GM18511 (cell line): ENCODE data around the gene GJA8.
"Not testable (repeated sequence)": the region's sequence is repeated elsewhere in the genome, so short reads cannot be mapped to it uniquely, and the experiment has no call there.

ENCODE experiments used
- ATAC-seq: cut with Tn5 transposase; IDR thresholded peaks from one replicate; pipeline ENCODE4 v1.9.1; 2021; ENCODE audit warnings: mild to moderate bottlenecking, moderate library complexity; ENCODE audit not compliant: unreplicated experiment

GJA8 gene

DNA sequence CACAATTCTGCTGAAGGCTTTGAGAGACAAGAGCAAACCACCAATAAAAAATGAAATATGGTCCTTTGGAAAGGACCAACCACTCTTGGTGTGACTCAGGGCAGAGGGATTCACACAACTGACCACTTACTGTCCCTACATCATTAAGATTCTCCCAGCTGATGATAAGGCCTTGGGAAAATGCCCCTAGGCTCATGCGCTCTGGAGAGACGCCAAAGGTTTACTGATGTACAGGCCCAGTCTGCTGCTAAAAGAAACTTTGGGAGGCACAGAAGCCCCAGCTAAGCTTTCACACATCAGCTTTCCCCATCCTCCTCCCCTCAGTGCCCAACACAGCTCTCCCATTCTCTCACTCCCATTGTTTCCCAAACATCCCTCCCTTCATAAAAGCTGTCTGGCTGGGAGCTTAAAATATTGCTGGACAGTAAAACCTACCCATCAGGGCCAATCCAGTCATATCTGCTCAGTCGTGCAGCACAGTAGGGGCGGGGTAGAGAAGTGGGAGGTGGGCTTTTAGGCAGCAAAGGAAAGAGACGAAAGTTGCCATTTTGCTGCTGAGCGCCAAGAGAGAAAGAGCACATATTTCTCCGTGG lies at the start of gene GJA8:
Gene GJA8 (plus strand): TSS at position 543 of the 593 bp plus-strand sequence. CDS start 5,161 bp downstream, outside the sequence.
- ATAC-seq: no peak

DNA sequence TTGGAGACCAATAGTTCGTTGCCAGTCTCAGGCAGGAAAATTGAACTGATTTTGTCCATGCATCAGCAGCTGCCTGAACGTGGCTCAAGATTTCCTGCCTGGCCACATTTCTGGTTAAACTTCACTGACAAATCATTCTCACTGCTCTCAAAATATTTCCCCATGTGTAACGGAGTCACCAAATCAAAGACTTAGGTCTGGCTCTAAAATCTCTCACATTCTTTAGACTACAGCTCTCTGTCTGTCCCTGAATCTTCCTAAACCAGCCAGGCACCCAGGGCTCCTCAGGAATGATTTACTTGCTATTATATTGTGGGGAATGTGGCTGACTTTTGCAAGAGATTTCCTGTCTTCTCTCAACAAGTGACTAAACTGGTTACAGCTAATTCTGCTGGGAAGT lies 49.2 kb upstream of the GJA8 start:
- ATAC-seq: no peak

DNA sequence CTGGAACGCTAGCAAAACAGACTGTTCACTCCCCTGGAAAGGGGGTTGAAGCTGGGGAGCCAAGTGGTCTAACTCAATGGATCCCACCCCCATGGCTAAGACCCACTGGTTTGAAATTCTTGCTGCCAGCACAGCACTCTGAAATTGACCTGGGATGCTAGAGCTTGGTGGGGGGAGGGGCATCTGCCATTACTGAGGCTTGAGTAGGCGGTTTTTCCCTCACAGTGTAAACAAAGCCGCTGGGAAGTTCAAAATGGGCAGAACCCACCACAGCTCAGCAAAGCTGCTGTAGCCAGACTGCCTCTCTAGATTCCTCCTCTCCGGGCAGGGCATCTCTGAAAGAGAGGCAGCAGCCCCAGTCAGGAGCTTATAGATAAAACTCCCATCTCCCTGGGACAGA lies 47.6 kb upstream of the GJA8 start:
- ATAC-seq: not testable (repeated sequence)

DNA sequence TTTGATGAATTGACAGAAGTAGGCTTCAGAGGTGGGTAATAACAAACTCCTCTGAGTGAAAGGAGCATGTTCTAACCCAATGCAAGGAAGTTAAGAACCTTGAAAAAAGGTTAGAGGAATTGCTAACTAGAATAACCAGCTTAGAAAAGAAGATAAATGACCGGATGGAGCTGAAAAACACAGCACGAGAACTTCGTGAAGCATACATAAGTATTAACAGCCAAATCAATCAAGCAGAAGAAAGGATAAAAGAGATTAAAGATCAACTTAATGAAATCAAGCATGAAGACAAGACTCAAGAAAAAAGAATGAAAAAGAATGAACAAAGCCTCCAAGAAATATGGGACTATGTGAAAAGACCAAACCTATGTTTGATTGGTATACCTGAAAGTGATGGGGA lies 46.6 kb upstream of the GJA8 start:
- not testable (repeated sequence) for ATAC-seq

DNA sequence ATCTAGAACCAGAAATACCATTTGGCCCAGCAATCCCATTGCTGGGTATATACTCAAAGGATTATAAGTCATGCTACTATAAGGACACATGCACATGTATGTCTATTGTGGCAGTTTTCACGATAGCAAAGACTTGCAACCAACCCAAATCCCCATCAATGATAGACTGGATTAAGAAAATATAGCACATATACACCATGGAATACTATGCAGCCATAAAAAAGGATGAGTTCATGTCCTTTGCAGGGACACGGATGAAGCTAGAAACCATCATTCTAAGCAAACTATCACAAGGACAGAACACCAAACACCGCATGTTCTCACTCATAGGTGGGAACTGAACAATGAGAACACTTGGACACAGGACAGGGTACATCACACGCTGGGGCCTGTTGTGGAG lies 35.4 kb upstream of the GJA8 start:
- ATAC-seq: not testable (repeated sequence)

DNA sequence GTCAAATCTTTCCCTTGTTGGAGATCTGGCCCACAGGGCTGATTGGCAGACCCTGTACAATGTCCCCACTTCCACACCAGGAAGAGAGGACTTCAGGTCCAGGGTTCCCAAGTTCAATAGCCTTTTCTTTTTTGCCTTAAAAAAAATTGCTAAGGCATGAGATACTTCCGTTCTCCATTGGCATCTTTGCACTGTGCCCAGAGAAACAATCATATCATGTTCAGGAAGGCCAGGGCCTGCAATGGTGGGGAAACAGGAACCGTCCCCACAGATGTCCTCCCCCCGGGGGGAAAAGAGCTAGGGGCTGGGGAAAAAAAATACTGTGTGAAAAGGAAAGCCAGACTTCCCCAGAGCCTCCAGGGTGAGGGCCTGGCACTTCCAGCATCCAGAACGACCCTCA lies 24.6 kb upstream of the GJA8 start:
- ATAC-seq: no peak

DNA sequence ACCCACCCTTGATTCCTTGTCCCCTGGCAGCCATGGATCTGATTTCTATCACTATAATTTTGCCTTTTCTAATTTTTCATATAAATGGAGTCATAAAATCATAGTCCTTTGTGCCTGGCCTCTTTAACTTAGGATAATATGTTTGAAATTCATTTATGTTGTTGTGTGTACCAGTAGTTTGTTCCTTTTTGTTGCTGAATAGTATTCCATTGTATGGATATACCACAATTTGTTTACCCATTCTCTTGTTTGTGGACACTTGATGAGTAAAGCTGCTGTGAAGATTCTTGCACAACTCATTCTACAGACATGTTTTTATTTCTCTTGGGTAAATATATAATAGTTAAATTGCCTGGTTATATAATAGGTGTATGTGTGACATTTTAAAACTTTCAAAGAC lies 22.7 kb upstream of the GJA8 start:
- no peak for ATAC-seq

DNA sequence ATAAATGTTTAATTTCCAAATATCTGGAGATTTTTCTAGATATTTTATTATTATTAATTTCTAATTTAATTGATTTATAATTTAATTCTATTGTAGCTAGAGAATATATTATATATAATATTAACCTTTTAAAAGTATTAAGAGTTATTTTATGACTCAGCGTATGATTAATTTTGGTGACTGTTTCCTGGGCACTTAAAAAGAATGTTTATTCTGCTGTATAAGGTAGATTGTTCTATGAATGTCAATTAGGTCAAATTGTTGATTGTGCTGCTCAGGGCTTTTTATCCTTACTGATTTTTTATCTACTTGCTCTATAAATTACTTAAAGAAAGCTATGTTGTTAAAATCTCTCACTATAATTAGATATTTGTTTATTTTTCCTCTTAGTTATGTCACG lies 20.1 kb upstream of the GJA8 start:
- no peak for ATAC-seq

DNA sequence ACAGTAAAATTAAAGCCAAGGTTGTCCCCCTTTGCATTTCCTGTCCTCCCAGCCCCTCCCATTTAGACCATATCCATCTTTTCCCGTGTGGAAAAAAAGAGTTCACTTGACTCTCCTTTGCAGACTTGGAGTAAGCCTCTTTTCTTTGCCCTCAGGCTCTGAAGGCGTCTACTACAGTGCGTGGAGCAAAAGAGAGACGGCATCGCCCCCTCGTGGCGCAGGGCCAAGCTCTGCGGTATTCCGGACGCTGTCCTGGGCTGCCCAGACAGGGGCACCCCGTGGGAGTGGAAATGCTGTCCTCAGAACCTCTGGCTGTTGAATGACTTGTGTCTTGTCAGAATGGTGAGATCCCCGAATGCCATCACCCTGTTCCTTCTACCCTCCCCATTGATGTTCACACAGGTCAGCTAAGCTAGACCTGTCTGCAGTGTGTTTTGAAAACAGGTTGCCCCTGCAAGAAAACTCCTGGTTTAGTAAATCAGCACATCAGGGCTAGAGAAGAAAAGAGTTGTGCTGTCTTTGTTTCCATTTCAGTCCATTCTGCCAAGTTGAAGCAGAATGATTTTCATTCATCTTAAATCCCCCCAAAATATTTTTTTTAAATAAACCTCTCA lies 12.3 kb upstream of the GJA8 start:
- ATAC-seq: peak; percentile 62

DNA sequence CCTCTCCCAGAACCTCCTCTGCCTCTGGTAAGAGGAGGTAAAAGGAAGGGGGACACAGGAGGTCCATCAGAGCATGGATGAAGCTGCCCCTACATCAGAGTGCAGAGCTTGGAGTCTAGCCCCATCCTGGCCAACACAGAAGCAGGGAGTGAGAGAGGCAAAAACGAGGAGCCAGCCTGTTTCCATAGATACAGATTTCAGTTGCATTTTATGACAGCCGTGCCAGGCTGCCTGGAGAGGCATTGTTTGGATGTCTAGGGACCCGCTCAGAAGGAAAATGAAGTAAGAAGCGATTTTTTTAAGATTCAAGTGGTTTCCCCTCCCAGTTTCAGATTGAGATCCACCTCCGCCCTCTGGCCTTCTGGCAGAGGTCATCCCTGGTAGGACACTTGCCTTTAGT lies 11.5 kb upstream of the GJA8 start:
- no peak for ATAC-seq

DNA sequence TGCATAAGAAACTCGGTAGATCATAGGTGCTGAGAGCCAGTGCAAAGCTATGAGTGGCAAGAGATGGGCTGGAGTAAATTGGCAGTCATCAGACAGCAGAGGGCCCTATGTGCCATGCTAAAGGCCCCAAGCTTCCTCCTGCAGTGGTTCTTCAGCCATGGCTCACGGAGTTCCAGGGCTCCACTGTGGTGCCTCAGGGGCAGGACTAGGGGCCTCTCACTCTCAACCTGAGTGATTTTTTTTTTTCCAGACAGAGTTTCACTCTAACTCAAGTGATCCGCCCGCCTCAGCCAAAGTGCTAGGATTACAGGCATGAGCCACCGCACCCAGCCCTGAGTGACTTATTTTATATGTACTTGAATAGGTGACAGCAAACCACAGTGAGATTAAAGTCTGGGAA lies 10.4 kb upstream of the GJA8 start:
- ATAC-seq: no peak

DNA sequence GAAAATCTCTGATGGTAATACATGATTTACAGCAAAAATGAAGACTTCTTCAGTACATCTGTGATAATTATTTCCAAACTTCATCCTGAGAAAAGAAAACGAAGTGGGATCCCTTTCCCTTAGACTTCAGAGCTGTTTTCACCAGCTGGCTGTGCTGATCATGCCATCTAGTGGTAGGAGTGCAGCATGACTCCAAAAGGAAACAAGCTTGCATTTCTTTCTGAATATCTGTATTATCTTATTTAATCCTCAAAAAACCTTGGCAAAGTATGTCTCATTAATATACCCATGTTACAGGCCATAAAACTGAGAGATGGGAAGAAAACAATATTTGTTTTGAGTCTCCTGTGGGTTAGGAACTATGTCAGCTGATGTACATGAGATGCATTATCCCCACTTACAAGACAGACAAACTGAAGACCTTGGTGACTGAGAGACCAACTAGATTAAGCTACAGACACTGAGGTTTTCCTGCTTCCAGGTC lies 9.8 kb upstream of the GJA8 start:
- no peak for ATAC-seq

DNA sequence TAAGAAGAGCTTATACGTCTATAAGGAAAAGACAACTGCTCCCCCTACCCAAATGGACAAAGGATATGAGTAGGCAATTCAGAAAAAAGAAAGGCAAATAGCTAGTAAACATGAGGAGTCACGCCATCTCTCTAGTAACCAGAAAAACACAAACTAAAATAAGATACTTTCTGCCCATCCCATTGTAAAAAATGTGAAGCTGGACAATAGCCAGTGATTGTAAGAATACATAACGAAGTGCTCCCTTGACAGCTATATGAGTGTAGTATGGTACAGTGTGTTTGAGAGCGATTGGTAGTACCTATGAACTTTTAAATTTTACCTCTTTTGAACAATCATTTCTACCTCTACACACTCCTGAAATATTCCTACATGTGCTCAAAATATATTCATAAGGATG lies 7.5 kb upstream of the GJA8 start:
- ATAC-seq: no peak

DNA sequence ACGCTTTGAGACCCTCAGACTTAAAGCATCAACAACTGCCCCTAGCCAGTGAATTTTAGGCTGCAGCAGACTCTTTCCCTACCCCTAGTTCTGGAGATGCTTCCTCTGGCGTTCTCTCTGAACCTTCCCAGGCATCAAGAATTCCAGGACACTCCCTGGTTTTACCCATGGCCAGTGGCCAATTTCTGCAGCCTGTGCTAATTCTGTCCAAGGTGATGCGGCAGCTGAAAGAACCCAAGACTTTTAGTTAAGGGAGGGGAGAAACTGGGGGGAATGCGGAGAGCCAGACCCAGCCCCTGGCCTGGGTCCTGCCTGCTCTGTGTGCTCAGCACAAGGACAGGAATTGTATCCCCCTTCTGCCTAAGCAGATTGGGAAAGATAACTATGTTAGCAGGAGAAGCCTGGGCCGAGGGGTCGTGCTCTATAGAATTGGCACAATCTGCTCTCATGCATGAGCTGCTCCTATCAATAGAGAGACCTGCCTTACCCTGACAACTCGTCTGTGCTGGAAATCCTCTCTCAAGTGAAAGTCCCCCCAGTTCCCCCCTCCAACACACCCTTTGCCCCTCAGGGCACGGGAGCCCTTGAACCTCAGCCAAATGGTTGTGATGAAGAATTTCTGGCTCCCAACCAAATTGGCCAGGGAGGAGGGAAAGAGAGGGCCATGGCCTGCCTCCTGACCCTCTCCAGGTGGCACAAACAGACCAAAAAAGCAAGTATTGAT lies 5.4 kb upstream of the GJA8 start:
- no peak for ATAC-seq

DNA sequence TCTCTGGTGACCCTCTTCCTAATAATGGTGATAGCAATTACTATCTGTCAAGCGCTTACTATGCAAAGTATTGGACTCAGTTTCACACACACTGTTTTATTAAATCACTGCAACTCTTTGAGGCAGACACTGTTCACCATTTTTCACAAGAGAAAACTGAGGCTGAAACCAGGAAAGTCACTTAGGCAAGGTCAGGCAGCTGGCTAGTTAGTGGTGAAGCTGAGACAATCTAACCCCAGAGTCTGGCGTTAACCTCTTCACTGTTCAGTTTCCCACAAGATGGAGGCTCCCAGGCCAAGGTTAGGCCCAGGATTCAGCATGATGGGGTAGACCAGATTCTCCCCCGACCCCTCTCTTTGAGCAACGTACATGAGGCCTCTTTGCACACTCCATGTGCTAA lies 4.8 kb upstream of the GJA8 start:
- ATAC-seq: no peak

DNA sequence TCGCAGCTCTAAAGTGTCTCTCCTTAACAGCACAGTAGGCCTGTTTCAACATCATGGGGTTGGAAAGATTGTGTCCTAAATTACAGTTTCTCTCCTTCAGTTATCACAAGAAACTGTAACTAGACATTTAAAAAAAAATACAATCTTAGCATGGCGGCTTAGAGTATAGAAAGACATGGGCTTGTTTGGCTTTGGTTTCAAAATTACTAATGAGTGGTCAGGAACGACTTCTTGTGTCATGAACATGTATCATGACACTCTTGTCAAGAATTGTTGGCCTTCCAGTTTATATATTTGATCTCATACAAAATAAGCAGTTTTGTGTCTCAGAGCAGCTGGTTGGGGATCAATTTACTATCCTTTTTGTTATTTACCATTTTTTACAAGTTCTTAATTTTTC lies 2.1 kb downstream of the GJA8 start:
- ATAC-seq: no peak

DNA sequence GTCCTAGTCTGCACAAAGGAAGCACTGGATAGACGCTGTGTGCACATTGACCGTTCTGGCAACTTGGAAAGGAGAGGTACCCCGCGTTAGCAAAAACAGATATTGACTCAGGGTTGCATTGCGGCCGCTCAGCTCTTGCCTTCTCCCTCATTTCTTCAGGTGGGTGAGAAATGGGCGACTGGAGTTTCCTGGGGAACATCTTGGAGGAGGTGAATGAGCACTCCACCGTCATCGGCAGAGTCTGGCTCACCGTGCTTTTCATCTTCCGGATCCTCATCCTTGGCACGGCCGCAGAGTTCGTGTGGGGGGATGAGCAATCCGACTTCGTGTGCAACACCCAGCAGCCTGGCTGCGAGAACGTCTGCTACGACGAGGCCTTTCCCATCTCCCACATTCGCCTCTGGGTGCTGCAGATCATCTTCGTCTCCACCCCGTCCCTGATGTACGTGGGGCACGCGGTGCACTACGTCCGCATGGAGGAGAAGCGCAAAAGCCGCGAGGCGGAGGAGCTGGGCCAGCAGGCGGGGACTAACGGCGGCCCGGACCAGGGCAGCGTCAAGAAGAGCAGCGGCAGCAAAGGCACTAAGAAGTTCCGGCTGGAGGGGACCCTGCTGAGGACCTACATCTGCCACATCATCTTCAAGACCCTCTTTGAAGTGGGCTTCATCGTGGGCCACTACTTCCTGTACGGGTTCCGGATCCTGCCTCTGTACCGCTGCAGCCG lies 5.4 kb downstream of the GJA8 start:
- ATAC-seq: no peak

DNA sequence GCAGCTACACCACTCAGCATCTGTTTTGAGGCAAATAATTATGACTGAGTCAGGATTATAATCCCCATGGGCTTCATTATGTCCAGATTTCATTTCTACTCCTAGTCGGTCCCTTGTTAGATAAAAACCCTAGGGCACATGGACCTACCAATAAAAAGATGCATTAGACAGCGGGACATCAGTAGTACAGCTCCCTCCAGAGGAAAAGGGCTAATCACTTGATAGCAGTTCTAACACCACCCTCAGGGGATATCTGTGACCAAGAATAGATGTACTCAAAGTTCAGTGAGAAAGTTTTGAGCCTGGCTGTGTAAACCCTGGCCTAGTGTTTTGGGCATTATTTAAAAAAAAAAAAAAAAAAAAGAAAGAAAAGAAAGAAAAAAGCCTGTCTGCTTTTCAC lies 10.0 kb downstream of the GJA8 start:
- no peak for ATAC-seq

DNA sequence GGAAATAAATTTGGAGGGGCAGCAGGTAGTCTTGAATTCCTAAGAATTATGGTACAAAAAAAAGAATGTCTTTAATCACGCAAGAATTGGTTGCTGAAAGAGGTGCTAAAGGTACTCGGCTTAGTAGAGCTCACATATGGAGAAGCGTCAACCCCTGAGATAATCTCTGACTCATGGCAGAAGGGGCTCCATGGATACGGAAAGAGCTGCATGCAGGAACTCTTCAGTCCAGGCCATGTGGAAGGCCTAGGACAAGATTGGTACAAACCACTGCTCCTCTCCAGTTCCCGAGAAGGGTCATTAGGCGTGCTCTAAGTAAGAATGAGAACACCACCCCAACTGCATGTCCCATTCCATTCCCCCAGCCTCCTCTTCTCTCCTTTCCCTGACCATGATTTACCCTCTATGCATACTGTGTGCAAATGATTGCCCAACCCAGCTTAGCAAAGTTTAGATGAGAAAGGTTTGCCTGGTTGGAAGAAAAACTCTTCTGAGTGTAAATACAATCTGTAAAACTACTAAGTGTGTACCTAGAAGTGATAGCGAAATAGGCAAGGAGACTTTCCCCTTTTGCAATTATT lies 10.9 kb downstream of the GJA8 start:
- no peak for ATAC-seq

DNA sequence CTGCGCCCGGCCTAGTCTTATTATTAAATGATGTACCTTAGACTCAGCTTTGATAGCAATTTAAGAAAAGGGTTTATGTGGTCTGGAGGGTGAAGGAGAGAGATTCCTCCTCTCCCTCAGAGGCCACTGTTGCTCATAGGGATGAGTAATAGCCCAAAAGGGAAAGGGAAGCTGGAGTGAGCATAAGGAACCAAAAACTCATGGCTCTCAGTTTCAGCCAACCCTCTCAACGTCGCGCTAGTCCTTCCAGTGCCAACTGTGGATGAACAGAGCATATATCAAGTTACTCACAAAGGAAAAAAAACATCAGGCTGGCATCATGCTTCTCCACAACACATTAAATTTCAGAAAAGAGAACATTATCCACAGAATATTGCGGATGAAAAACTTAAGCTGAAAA lies 17.3 kb downstream of the GJA8 start:
- ATAC-seq: no peak

DNA sequence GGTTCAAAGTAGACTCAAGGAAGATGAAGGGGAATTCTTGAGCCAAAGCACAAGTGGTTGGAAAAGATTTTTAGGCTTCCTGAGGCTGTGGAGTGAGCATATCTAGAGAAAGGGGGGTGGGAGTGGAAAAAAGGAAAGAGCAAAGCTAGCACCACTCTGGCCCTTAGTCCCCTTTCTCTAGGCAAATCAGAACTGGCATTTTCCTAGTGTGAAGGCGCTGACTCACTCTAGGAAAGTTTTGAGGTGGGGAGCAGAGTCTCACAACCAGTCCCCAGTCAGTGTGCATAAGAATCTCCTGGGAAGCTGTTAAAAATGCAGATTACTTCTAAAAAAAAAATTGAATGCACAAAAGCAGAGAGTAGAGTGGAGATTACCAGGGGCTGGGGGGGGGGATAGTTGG lies 22.2 kb downstream of the GJA8 start:
- ATAC-seq: no peak
